HG03039 (cell line): ENCODE data around the gene APOBR.
"Not testable (repeated sequence)": the region's sequence is repeated elsewhere in the genome, so short reads cannot be mapped to it uniquely, and the experiment has no call there.

Source experiments
- ATAC-seq: cut with Tn5 transposase; IDR thresholded peaks from one replicate; pipeline ENCODE4 v1.9.1; 2021; ENCODE audit warnings: mild to moderate bottlenecking, moderate library complexity; ENCODE audit not compliant: unreplicated experiment

APOBR gene

DNA sequence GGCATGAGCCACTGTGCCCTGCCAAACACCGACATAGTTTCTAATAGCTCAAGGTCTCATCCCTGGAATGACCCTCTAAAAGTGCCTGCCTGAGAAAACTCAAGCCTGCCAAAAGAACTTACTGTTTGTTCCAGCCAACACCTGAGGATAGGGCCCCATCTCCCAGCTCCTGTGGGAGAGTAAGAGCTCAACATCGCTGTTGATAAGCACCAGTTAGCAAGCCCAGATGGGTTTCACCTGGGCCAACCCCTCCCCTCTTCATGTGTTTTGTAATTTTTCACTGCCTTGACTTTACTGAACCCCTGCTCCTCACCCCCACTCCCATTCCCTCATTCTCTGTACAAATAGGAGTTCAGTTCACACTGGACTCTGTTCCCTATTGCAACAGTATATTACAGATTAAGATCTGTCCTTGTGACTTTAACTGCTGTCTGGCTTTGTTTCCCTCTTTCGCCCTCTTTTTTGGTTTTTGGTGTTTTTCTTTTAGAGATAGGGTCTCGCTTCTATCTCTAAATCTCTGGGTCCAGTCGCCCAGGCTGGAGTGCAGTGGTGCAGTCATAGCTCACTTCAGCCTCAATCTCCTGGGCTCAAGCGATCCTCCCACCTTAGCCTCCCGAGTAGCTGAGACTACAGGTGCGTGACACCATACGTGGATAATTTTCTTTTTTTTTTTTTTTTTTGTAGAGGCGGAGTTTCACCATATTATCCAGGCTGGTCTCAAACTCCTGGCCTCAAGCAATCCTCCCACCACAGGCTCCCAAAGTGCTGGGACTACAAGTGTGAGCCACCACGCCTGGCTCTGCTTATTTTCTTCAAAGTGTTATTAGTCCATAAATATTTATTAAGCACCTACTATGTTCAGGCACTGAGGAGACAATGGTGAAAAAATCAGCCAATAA, 32.0 kb downstream of the APOBR start:
- ATAC-seq, result no peak

DNA sequence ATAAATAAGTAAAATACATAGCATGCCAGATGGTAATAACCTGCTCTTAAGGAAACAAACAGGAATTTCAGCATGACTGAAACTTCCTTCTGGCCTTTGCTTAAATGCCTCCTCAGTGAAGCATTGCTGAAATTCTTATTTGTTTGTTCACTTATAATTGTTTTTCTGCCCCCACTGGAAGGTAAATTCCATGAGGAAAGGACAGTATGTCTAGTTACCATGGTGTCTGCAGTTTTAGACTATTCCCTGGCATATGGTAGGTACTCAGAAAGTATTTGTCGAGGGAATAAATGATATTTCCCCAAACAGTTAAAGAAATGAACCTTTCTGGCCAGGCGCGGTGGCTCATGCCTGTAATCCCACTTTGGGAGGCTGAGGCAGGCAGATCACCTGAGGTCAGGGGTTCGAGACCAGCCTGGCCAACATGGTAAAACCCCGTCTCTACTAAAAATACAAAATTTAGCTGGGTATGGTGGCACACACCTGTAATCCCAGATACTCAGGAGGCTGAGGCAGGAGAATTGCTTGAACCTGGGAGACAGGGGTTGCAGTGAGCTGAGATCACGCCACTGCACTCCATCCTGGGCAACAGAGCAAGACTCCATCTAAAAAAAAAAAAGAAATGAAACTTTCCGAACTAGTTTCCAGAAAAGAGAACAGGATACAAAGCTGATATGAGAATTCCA, 32.8 kb downstream of the APOBR start:
- not testable (repeated sequence) for ATAC-seq

- no peak for ATAC-seq
These were observed 33.5 kb downstream of the APOBR start for GRCh38 chr16:28527985-28528384.

- ATAC-seq, result no peak
These were observed 34.0 kb downstream of the APOBR start for GRCh38 chr16:28528463-28528867.

- no peak for ATAC-seq
These were observed 34.7 kb downstream of the APOBR start for GRCh38 chr16:28529124-28529523.

GRCh38 chr16:28531777-28532744, 37.6 kb downstream of the APOBR start:
- no peak for ATAC-seq

GRCh38 chr16:28532940-28533647, 38.7 kb downstream of the APOBR start:
- no peak for ATAC-seq

DNA sequence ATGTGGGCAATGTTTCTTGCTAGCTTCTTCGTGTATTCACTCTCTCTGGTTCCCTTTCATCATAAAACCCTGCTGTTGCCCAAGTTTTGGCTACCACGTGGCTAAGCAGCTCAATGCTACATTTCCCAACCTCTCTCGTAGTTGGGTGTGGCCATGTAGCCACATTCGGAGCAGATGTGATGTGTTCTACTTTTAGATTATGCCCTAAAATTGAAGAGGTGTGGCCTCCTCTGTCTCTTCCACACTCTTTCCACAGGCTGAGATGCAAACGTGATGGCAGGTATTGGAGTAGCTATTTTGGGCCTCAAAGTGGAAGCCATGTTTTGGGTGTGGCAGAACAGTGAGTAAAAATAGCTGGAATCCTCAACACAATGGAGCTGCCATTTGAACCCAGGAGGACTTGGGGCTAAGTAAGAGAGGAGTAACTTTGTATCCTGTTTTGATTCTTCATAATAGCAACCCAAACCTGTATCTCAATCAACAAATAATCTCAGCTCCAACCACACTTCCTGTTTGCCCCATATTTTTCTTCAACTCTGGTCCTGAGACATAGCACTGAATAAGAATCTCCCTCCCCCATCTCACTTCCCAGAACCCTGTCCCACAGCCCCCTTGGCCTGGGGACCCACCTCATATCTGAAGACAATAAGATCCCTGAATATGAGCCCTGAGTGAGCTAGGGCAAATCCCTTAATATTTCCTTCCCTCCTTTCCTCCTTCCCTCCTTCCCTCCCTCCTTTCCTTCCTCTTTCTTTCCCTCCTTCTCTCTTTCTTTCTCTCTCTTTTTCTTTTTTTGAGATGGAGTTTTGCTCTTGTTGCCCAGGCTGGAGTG, 40.3 kb downstream of the APOBR start:
- ATAC-seq, result no peak

- no peak for ATAC-seq
These were observed 42.6 kb downstream of the APOBR start for GRCh38 chr16:28537076-28537475.

DNA sequence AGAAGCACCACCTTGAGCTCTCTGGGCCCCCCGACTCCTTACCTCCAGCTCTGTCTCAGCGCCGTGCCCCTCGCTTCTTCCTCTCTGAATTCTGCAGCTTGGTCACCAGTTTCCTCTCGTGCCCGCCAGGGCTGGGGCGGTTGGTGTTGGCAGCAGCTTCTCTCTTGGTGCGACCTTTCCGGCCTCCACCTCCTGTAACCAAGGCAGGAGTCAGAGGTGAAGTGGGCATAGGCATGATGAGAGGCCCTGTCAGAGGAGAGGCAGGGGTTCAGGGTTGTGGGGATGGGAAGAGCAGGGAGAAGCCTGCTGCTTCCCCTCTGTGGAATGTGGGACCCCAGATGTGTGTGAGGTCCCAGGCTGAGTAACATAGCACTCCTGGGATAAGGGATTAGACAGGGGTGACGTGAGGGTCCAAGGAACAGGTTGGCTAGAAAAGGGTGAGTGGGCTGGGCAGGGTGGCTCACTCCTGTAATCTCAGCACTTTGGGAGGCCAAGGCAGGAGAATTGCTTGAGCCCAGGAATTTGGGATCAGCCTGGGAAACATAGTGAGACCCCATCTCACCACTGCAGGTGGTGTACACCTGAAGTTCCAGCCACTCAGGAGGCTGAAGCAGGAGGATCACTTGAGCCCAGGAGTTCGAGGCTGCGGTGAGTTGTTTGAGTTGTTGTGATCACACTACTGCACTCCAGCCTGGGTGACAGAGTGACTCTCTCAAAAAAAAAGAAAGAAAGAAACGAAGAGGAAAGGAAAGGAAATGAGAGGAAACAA, 43.7 kb downstream of the APOBR start:
- ATAC-seq, result no peak

DNA sequence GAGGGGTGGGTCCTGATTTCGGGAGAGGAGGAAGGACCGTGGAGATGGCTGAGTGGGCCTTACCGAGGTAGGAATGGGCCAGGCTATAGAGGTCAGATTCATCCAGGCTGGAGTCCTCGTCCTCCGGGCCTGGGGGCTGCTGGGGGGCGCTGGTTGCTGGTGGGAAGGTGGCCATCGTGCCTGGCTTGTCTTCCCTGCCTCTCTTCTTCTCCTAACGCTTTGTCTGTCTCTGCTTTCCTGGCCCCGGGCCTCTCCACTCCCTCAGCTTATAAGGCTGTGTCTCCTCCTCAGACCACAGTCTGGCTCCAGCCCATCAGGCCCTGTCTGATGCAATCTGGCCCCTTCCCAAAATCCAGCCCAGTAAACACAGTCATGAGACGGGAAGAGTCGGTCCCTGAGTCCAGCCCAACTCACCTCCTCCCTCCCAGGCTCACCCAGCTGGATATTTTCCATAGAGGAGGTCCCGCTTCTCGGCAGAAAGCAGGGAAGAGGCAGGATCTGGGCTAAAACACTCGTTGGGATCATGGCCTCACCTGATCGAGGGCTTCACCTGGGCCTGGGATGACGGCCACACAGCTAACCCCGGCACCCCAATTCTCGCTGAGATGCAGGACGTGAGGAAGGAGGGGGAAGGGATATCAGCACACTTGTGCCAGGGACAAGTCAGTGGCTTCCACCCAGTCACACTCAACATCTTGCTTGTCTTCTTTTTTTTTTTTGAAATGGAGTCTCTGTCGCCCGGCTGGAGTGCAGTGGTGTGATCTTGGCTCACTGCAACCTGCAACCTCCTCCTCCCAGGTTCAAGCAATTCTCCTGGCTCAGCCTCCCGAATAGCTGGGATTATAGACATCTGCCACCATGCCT, 44.5 kb downstream of the APOBR start, which contains the start of gene NUPR1:
NUPR1 (minus strand) TSS at position 242 of the 864 bp plus-strand sequence; CDS start at position 175, 67 bp downstream.
- no peak for ATAC-seq

- no peak for ATAC-seq
These were observed 45.9 kb downstream of the APOBR start for GRCh38 chr16:28540346-28540745.

- ATAC-seq, result no peak
These were observed 48.2 kb downstream of the APOBR start for GRCh38 chr16:28542646-28543045.

DNA sequence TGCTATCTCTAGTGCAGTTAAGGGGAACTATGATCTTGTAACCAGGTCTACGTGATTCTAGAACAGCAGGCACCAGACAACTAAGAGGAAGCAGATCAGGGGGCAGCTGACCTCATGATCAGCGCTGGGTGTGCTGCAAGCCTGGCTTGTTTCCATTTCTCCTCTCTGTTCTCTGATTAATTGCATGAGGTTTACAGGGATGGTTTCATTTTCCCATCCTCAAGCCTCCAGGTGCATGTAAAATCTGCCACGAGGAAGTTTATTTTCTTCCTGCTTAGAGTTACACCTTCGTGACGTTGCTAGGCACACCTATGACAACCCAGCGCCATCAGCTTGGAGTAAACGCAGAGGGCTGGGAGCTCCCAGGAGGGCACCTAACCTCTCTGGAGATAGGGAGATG, 48.6 kb downstream of the APOBR start:
- ATAC-seq, result no peak

GRCh38 chr16:28544998-28545397, 50.6 kb downstream of the APOBR start:
- ATAC-seq, result no peak

DNA sequence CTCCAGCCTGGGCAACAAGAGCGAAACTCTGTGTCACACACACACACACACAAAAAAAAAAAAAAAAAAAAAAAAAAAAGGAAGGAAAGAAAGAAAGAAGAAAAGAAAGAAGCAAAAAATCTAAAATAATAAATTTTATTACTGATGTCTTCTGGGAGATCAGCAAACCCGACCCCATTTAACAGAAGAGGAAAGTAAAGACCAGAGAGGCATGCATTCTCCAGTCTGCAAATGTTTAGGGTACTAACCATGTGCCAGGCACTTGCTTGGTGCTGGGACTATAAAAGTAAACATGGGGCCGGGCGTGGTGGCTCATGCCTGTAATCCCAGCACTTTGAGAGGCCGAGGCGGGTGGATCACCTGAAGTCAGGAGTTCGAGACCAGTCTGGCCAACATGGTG, 51.5 kb downstream of the APOBR start:
- ATAC-seq, result not testable (repeated sequence)

- no peak for ATAC-seq
These were observed 52.2 kb downstream of the APOBR start for GRCh38 chr16:28546626-28547025.
